HFFc6 (cell line): ENCODE data around the gene FGR. TPM values are rescaled to one million over a fixed set of nuclear protein-coding genes. Genes with fewer than 3 reads are reported as not detected.
"Not testable (repeated sequence)": the region's sequence is repeated elsewhere in the genome, so short reads cannot be mapped to it uniquely, and the experiment has no call there.

Experiments
- DNase-seq: peaks from one replicate; pipeline ENCODE4 v3.0.0-alpha.2; 2018
- H3K27ac Mint-ChIP-seq: 2 replicates; pipeline ENCODE4 v1.8.0; 2020; ENCODE audit warnings: mild to moderate bottlenecking, mixed read lengths
- H3K27me3 Mint-ChIP-seq: 2 replicates; pipeline ENCODE4 v1.8.0; 2021; ENCODE audit warnings: mild to moderate bottlenecking, moderate library complexity, mixed read lengths; ENCODE audit not compliant: insufficient read depth
- H3K36me3 Mint-ChIP-seq: 2 replicates; pipeline ENCODE4 v1.8.0; 2021; ENCODE audit warnings: low read depth, mixed read lengths
- H3K4me1 Mint-ChIP-seq: 2 replicates; pipeline ENCODE4 v1.8.0; 2020; ENCODE audit warnings: low read depth, mixed read lengths
- H3K4me3 Mint-ChIP-seq: 2 replicates; pipeline ENCODE4 v1.8.0; 2020; ENCODE audit warnings: mild to moderate bottlenecking, moderate library complexity, mixed read lengths
- H3K9me3 Mint-ChIP-seq: 2 replicates; pipeline ENCODE4 v1.8.0; 2020; ENCODE audit warnings: mild to moderate bottlenecking, mixed read lengths
- long read RNA-seq: library from polyadenylated mRNA; unstranded; transcript quantifications from one replicate; pipeline ENCODE4 v2.0.0, GENCODE V29; 2019
- total RNA-seq, 6 experiments: library from RNA; stranded (reverse); fragmentation: NEBNext Ultra II Directional; extraction: Animal tissue kit (Norgen Biotek cat#: 25700); gene quantifications; 2 replicates in 1 of 6; 3 replicates in 5 of 6; pipeline ENCODE4 v1.2.3, GENCODE V29; 2021
- TF ChIP-seq, protein P1 (sequence below): fragments of 200-600 bp; sonication (generic); IDR thresholded peaks from 2 replicates; pipeline ENCODE4 v1.5.0; 2021; ENCODE audit warnings: antibody characterized with exemption, mild to moderate bottlenecking

The FGR gene
- total RNA-seq, result not detected
- long read RNA-seq, result 0 reads

DNA sequence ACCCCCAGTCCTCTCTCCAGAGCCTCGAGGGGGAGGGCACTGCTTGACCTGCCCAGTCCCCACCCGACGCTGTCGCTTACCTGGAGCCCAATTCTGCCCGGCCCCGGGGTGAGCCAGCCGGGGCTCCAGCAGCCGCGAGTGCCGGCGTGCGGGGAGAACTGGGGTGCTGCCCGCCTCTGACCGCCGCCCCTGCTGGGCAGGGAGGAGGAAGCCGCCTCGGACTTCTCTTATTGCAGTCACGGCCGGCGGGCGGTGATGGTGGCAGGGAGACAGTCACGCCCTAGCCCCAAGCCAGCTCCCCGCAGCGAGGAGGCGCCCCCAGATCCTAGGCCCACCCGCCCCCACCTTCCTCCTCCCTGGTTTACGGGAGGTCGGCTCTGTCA lies at the start of gene FGR:
Gene FGR (minus strand): TSS at position 201 of the 383 bp plus-strand sequence. CDS start 11,269 bp downstream, outside the sequence.
- Mint-ChIP-seq H3K27me3 (peaks cover 22% of the 10 kb centered on the region), H3K27ac (no peak within 1 kb of the TSS), H3K9me3 (no peaks in the 10 kb centered on the region), H3K36me3 (no peaks in the 10 kb centered on the region), H3K4me3 (peak within 1 kb of the TSS; percentile 65), H3K4me1 (peaks cover 11% of the 10 kb centered on the region)
- TF ChIP-seq, protein P1, sequence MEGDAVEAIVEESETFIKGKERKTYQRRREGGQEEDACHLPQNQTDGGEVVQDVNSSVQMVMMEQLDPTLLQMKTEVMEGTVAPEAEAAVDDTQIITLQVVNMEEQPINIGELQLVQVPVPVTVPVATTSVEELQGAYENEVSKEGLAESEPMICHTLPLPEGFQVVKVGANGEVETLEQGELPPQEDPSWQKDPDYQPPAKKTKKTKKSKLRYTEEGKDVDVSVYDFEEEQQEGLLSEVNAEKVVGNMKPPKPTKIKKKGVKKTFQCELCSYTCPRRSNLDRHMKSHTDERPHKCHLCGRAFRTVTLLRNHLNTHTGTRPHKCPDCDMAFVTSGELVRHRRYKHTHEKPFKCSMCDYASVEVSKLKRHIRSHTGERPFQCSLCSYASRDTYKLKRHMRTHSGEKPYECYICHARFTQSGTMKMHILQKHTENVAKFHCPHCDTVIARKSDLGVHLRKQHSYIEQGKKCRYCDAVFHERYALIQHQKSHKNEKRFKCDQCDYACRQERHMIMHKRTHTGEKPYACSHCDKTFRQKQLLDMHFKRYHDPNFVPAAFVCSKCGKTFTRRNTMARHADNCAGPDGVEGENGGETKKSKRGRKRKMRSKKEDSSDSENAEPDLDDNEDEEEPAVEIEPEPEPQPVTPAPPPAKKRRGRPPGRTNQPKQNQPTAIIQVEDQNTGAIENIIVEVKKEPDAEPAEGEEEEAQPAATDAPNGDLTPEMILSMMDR, result no peak
- DNase-seq, result no peak

DNA sequence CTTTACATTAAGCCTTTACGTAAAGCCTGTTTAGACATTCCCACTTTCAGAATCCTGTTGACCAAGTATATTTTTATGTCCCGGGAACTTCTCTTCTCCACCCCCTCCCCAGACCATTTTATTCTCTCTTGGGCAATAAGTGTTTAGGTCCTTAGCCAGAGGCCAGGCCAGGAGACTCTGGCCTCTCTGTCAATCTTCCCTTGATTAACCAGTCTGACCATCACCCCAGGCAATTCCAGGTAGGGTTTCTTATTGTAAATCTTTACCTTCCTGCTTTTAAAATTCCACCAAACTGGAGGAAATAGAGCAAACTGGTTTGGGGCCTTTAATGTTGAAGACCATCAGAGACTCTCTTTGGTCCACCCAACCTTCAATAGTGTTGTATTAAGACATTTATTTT lies 49.2 kb upstream of the FGR start:
- TF ChIP-seq, protein P1, result no peak
- Mint-ChIP-seq H3K9me3 (peaks cover 35% of the 10 kb centered on the region), H3K4me1 (peaks cover 7% of the 10 kb centered on the region)

DNA sequence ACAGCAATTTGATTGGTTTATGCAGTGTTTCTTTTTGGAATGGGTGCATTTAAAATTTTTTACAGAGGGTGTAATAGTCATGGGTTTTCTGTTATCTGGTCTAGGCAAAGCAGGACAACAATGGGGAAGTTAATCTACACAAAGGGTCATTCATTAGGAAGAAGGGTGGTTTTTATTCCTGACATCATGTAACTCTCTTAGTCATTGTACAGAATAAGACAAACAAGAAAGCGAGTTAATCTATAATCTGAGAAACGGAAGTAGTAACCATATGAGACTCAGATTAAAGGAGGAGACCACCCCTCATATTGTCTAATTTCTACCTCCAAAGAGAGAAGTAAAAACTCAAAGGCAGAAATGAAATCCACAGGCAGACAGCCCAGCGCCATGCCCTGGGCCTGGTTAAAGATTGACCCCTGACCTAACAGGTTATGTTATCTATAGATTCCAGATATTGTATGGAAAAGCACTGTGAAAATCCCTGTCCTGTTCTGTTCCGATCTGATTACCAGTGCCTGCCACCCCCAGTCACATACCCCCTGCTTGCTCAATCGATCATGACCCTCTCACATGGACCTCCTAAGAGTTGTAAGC lies 47.5 kb upstream of the FGR start:
- no peak overlapping the region for H3K4me3 Mint-ChIP-seq
- no peaks in the 10 kb centered on the region for H3K4me1 Mint-ChIP-seq
- no peak overlapping the region for H3K27ac Mint-ChIP-seq
- peaks cover 38% of the 10 kb centered on the region for H3K9me3 Mint-ChIP-seq
- H3K27me3 Mint-ChIP-seq, result peaks cover 30% of the 10 kb centered on the region
- peaks cover 22% of the 10 kb centered on the region for H3K36me3 Mint-ChIP-seq
- TF ChIP-seq, protein P1, result no peak
- DNase-seq, result no peak

More for the DNA sequence above, 49.2 kb upstream of the FGR start:
- Mint-ChIP-seq H3K27ac (no peak overlapping the region), H3K36me3 (peaks cover 22% of the 10 kb centered on the region), H3K4me3 (no peak overlapping the region), H3K27me3 (peaks cover 32% of the 10 kb centered on the region)
- no peak for DNase-seq

DNA sequence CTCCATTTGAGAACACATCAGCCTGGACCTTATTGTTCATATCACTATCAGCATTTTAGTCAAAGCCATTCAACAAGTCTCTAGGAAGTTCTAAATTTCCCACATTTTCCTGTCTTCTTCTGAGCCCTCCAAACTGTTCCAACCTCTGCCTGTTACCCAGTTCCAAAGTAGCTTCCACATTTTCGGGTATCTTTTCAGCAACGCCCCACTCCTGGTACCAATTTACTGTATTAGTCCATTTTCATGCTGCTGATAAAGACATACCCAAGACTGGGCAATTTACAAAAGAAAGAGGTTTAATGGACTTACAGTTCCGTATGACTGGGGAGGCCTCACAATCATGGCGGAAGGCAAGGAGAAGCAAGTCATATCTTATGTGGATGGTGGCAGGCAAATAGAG lies 46.6 kb upstream of the FGR start:
- H3K27me3 Mint-ChIP-seq, result peaks cover 28% of the 10 kb centered on the region
- peaks cover 38% of the 10 kb centered on the region for H3K9me3 Mint-ChIP-seq
- not testable (repeated sequence) for H3K4me1 Mint-ChIP-seq, H3K27ac Mint-ChIP-seq, H3K4me3 Mint-ChIP-seq, DNase-seq
- H3K36me3 Mint-ChIP-seq, result peaks cover 22% of the 10 kb centered on the region

DNA sequence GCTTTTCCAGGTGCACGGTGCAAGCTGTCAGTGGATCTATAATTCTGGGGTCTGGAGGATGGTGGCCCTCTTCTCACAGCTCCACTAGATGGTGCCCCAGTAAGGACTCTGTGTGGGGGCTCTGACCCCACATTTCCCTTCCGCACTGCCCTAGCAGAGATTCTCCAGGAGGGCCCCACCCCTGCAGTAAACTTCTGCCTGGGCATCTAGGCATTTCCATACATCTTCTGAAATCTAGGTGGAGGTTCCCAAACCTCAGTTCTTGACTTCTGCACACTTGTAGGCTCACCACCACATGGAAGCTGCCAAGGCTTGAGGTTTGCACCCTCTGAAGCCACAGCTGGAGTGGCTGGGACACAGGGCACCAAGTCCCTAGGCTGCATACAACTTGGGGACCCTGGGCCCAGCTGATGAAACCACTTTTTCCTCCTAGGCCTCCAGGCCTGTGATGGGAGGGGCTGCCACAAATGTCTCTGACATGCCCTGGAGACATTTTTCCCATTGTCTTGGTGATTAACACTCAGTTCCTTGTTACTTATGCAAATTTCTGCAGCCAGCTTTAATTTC lies 45.3 kb upstream of the FGR start:
- H3K4me1 Mint-ChIP-seq, H3K27ac Mint-ChIP-seq, H3K4me3 Mint-ChIP-seq, DNase-seq: not testable (repeated sequence)
- peaks cover 23% of the 10 kb centered on the region for H3K27me3 Mint-ChIP-seq
- peaks cover 22% of the 10 kb centered on the region for H3K36me3 Mint-ChIP-seq
- H3K9me3 Mint-ChIP-seq, result peaks cover 38% of the 10 kb centered on the region

DNA sequence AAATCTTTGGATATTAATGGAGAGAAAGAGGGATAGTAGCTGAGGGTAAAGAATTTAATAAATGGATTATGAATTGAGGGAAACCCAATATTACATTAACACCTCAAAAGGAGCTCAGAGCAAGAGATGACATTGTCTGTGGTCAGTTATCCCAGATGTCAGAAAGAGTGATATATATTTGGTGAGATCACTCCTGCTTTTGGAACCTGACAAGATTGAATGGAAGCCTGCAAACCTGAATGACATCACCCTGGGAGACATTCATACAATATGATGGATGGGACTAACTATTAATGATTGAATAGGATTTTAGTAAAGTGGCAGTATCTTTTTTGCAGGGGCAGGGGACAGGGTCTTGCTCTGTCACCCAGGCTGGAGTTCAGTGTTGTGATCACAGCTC lies 43.8 kb upstream of the FGR start:
- no peaks in the 10 kb centered on the region for H3K4me1 Mint-ChIP-seq
- H3K9me3 Mint-ChIP-seq, result peaks cover 38% of the 10 kb centered on the region
- H3K27me3 Mint-ChIP-seq, result peaks cover 18% of the 10 kb centered on the region
- TF ChIP-seq, protein P1, result no peak
- H3K36me3 Mint-ChIP-seq, result peaks cover 22% of the 10 kb centered on the region
- no peak for DNase-seq
- no peak overlapping the region for H3K27ac Mint-ChIP-seq
- H3K4me3 Mint-ChIP-seq, result no peak overlapping the region
